ENCODE measurements around the gene AIG1. TPM values are rescaled to one million over a fixed set of nuclear protein-coding genes. Genes with fewer than 3 reads are reported as not detected.

AIG1 gene
- total RNA-seq, 2 donors from 2014 or later: 41.3 to 67.0 TPM

DNA sequence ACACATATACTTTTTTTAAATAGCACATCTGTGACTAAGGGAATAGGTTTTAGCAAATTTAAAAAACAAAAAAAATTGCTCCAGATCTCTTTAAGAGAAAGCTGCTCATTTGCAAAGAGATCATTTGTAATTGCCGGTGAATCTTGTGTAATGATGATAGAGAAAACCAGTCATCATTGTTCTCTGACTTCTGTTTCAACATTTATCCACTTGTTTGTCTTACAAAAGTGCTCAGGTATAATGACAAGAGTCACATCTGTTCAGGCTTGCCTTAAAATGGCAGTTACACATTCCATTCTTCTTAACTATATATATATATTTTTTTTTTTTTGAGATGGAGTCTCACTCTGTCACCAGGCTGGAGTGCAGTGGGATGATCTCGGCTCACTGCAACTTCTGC, 165.2 kb downstream of the AIG1 start:
- no peak for DNase-seq (ENCODE audit: low spot score)
- H3K4me3 ChIP-seq: no peak overlapping the region
- H3K27me3 ChIP-seq (replicated peaks; ENCODE audit: insufficient read depth): no peaks in the 10 kb centered on the region
- WGBS: 60% methylated on average over 2 of the region's 2 CpGs
- no peaks in the 10 kb centered on the region for H3K9me3 ChIP-seq
- no peaks in the 10 kb centered on the region for H3K4me1 ChIP-seq (replicated peaks)
- no peak for TF ChIP-seq POLR2A (IDR thresholded peaks at IDR 0.05)
- TF ChIP-seq POLR2AphosphoS5 (IDR thresholded peaks at IDR 0.05): no peak
- TF ChIP-seq, protein P1, sequence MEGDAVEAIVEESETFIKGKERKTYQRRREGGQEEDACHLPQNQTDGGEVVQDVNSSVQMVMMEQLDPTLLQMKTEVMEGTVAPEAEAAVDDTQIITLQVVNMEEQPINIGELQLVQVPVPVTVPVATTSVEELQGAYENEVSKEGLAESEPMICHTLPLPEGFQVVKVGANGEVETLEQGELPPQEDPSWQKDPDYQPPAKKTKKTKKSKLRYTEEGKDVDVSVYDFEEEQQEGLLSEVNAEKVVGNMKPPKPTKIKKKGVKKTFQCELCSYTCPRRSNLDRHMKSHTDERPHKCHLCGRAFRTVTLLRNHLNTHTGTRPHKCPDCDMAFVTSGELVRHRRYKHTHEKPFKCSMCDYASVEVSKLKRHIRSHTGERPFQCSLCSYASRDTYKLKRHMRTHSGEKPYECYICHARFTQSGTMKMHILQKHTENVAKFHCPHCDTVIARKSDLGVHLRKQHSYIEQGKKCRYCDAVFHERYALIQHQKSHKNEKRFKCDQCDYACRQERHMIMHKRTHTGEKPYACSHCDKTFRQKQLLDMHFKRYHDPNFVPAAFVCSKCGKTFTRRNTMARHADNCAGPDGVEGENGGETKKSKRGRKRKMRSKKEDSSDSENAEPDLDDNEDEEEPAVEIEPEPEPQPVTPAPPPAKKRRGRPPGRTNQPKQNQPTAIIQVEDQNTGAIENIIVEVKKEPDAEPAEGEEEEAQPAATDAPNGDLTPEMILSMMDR (IDR thresholded peaks at IDR 0.05): no peak
- intact Hi-C loops (cut with DNase I): no loop called here
- no peaks in the 10 kb centered on the region for H3K36me3 ChIP-seq
- no peak overlapping the region for H3K27ac ChIP-seq

DNA sequence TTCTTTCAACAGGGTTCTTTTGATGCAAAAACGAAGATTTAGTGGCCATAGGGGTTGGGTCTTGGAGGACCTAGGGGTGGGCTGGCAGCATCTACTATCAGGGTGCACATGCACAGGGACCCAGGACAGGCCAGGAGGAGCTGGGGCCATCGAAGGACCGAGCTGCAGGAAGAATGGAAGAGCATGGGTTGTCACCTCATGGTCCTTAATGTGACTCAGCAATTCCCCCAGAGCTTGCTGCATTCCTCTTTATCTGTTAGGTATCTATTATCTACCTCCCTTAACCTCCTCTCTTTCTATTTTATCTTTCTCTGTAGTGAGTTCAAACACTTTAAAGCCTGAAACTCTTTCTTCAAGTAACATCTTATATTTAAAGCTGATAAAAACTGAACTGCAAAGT, 167.0 kb downstream of the AIG1 start:
- TF ChIP-seq POLR2AphosphoS5 (IDR thresholded peaks at IDR 0.05) (no peak), POLR2A (IDR thresholded peaks at IDR 0.05) (no peak)
- TF ChIP-seq, protein P1 (IDR thresholded peaks at IDR 0.05): no peak
- H3K4me1 ChIP-seq (replicated peaks): no peaks in the 10 kb centered on the region
- intact Hi-C loops (cut with DNase I): no loop called here
- no peak overlapping the region for H3K27ac ChIP-seq
- 89% methylated on average over 3 of the region's 3 CpGs for WGBS
- no peaks in the 10 kb centered on the region for H3K27me3 ChIP-seq (replicated peaks; ENCODE audit: insufficient read depth)
- no peaks in the 10 kb centered on the region for H3K36me3 ChIP-seq
- H3K9me3 ChIP-seq: no peaks in the 10 kb centered on the region
- no peak for DNase-seq (ENCODE audit: low spot score)
- H3K4me3 ChIP-seq: no peak overlapping the region

DNA sequence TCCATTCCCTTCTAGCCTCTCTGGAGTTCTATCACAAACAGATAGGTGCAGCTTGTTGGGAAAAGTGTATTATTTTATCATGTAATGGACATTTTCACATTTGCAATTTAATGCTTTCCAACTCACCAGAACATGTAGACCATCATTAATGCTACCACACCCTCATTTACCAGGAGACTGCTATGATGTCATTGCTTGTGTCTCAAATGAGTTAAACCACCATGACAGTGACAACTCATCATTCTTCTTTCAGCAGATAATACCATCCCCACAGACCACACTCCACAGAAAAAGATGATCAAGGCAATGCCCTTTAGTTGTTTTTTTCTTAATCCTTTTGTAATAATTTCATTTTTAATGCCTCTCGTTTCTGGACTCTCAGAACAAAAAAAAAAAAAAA, 168.7 kb downstream of the AIG1 start:
- intact Hi-C loops (cut with DNase I): no loop called here
- TF ChIP-seq, protein P1 (IDR thresholded peaks at IDR 0.05): no peak
- TF ChIP-seq POLR2AphosphoS5 (IDR thresholded peaks at IDR 0.05): no peak
- no peak for TF ChIP-seq POLR2A (IDR thresholded peaks at IDR 0.05)

DNA sequence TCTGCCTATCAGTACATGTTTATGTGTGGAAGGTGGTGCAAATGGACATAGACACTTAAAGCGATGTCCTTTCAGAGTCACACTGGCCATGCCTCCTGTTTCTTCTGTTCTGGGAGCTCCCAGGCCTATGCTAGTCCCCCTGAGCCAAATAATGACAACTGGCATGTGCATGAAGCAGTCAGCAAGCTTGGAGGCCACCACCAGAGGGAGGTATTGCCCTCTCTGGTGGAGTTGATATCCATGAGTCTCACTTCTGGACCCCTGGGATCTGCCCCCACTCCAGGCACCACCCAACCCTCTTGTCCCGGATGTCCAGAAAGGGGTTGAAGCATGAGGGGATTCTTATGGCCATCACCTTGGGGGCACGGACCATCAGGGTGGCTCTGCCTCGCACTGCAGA, 172.2 kb downstream of the AIG1 start:
- 96% methylated on average over 4 of the region's 4 CpGs for WGBS
- intact Hi-C loops (cut with DNase I): no loop called here

More for the DNA sequence above, 168.7 kb downstream of the AIG1 start:
- no peaks in the 10 kb centered on the region for H3K36me3 ChIP-seq
- no peak for DNase-seq (ENCODE audit: low spot score)
- H3K27me3 ChIP-seq (replicated peaks; ENCODE audit: insufficient read depth): no peaks in the 10 kb centered on the region
- H3K27ac ChIP-seq: no peak overlapping the region
- H3K4me3 ChIP-seq: no peak overlapping the region
- WGBS: 91% methylated on average over 1 of the region's 1 CpG
- H3K4me1 ChIP-seq (replicated peaks): no peaks in the 10 kb centered on the region
- no peaks in the 10 kb centered on the region for H3K9me3 ChIP-seq

More for the DNA sequence above, 172.2 kb downstream of the AIG1 start:
- peak; percentile 6 for DNase-seq (ENCODE audit: low spot score)
- Histone ChIP-seq H3K4me3 (no peak overlapping the region), H3K9me3 (no peaks in the 10 kb centered on the region), H3K27me3 (replicated peaks; ENCODE audit: insufficient read depth) (no peaks in the 10 kb centered on the region), H3K36me3 (no peaks in the 10 kb centered on the region), H3K4me1 (replicated peaks) (no peaks in the 10 kb centered on the region), H3K27ac (no peak overlapping the region)
- TF ChIP-seq, protein P1 (IDR thresholded peaks at IDR 0.05): peak in 3 of 4 experiments; percentile 28 to 52 (median 45)
- no peak for TF ChIP-seq POLR2AphosphoS5 (IDR thresholded peaks at IDR 0.05)
